Measurements from ENCODE around the gene RAB6B.

Gene RAB6B

GRCh38 chr3:133895208-133896001, at the start of gene RAB6B:
RAB6B (minus strand) TSS chr3:133895882; CDS start chr3:133895466, 416 bp downstream.
- DNase-seq: peak; percentile 37

GRCh38 chr3:133944641-133945380, 49.1 kb upstream of the RAB6B start:
- peak; percentile 89 for DNase-seq

- peak; percentile 47 for DNase-seq
These were observed 48.5 kb upstream of the RAB6B start for GRCh38 chr3:133944181-133944580.

GRCh38 chr3:133943639-133944141, 48.0 kb upstream of the RAB6B start:
- peak; percentile 93 for DNase-seq

- no peak for DNase-seq
These were observed 47.4 kb upstream of the RAB6B start for GRCh38 chr3:133943031-133943535.

GRCh38 chr3:133941415-133941821, 45.7 kb upstream of the RAB6B start:
- peak; percentile 30 for DNase-seq

GRCh38 chr3:133940536-133940935, 44.9 kb upstream of the RAB6B start:
- no peak for DNase-seq

- no peak for DNase-seq
These were observed 43.8 kb upstream of the RAB6B start for GRCh38 chr3:133939463-133939835.

- peak; percentile 21 for DNase-seq
These were observed 43.2 kb upstream of the RAB6B start for GRCh38 chr3:133938770-133939462.

GRCh38 chr3:133937756-133938601, 42.3 kb upstream of the RAB6B start:
- peak; percentile 90 for DNase-seq

- no peak for DNase-seq
These were observed 41.5 kb upstream of the RAB6B start for GRCh38 chr3:133937061-133937686.

- DNase-seq: no peak
These were observed 40.4 kb upstream of the RAB6B start for GRCh38 chr3:133935843-133936769.

GRCh38 chr3:133934996-133935842, 39.5 kb upstream of the RAB6B start:
- DNase-seq: no peak

GRCh38 chr3:133934073-133934970, 38.6 kb upstream of the RAB6B start:
- DNase-seq: no peak

- no peak for DNase-seq
These were observed 37.7 kb upstream of the RAB6B start for GRCh38 chr3:133933097-133934024.

GRCh38 chr3:133932009-133932408, 36.3 kb upstream of the RAB6B start:
- no peak for DNase-seq

- DNase-seq: no peak
These were observed 35.4 kb upstream of the RAB6B start for GRCh38 chr3:133931084-133931483.
